ENCODE data around the gene HOXA2.

GRCh38 chr7:27151341-27151930, 49.0 kb upstream of the HOXA2 start:
- TF ChIP-seq EZH2 (IDR thresholded peaks at IDR 0.05; ENCODE audit: borderline replicate concordance, low read length) (no peak), CTCF (conservative IDR thresholded peaks at IDR 0.05 in 1 of 2, IDR thresholded peaks at IDR 0.05 in 1 of 2; ENCODE audit: extremely low read depth in 1 of 2, insufficient read depth in 1 of 2, low read depth in 1 of 2, low read length in 2 of 2) (no peak)
